Uterus (tissue), 4 donors: ENCODE results near the gene OAS2. TPM values are rescaled to one million over a fixed set of nuclear protein-coding genes. Genes with fewer than 3 reads are reported as not detected.

Experiments used
- DNase-seq, 2 donors: peaks; one replicate each; pipeline ENCODE4 v3.0.0-alpha.2; 2019 to 2020
- H3K27ac ChIP-seq, 2 donors: fragments of 200-600 bp; sonication (generic); 1 replicate in 1 of 2; 2 replicates in 1 of 2; pipeline ENCODE4 v1.5.1; 2016 to 2018
- H3K27me3 ChIP-seq, 2 donors: fragments of 200-600 bp; sonication (generic); one replicate each; pipeline ENCODE4 v1.5.1; 2018 to 2019; ENCODE audit warnings: control low read depth in 1 of 2
- H3K36me3 ChIP-seq, 2 donors: fragments of 200-600 bp; sonication (generic); one replicate each; pipeline ENCODE4 v1.5.1; 2019; ENCODE audit warnings: control low read depth in 1 of 2
- H3K4me1 ChIP-seq, 2 donors: fragments of 200-600 bp; sonication (generic); one replicate each; pipeline ENCODE4 v1.5.1; 2018 to 2019; ENCODE audit warnings: control low read depth in 1 of 2
- H3K4me3 ChIP-seq, 2 donors: fragments of 200-600 bp; sonication (generic); 1 replicate in 1 of 2; 2 replicates in 1 of 2; pipeline ENCODE4 v1.5.1; 2018 to 2019; ENCODE audit warnings: mild to moderate bottlenecking in 1 of 2
- H3K9me3 ChIP-seq, 2 donors: fragments of 200-600 bp; sonication (generic); one replicate each; pipeline ENCODE4 v1.5.1; 2019; ENCODE audit warnings: control low read depth in 1 of 2
- POLR2A ChIP-seq, 2 donors: fragments of 450-650 bp; IDR thresholded peaks; one replicate each; pipeline ENCODE4 v1.6.1; 2016; ENCODE audit warnings: antibody characterized with exemption in 2 of 2, mild to moderate bottlenecking in 1 of 2, moderate library complexity in 1 of 2
- intact Hi-C: fragments of 100-400 bp; cut with DNase I; formaldehyde crosslinking; loops from one replicate; pipeline ENCODE4 v1.15.1; 2023; ENCODE audit warnings: low total_unique reads
- total RNA-seq, 4 donors: library from RNA; depleted of rRNA in 3 of 4; stranded (reverse); fragments of >200 nt in 3 of 4; gene quantifications; one replicate each; pipeline versions ENCODE4 v1.1.0 to v1.2.4, GENCODE V29; 2014 to 2023
- TF ChIP-seq, protein P1 (sequence below), 4 experiments: fragments of 200-600 bp in 2 of 4; fragments of 450-650 bp in 2 of 4; sonication (generic) in 2 of 4; IDR thresholded peaks; one replicate each; pipeline ENCODE4 v1.5.1; 2016 to 2019; ENCODE audit warnings: antibody characterized with exemption in 4 of 4, mild to moderate bottlenecking in 2 of 4, moderate library complexity in 1 of 4
- donor health status: DM: yes; HTN: yes; CAD: no.

The OAS2 gene
- total RNA-seq, 4 donors from 2014 or later, result 0.59 to 18.1 (median 6.1) TPM

DNA sequence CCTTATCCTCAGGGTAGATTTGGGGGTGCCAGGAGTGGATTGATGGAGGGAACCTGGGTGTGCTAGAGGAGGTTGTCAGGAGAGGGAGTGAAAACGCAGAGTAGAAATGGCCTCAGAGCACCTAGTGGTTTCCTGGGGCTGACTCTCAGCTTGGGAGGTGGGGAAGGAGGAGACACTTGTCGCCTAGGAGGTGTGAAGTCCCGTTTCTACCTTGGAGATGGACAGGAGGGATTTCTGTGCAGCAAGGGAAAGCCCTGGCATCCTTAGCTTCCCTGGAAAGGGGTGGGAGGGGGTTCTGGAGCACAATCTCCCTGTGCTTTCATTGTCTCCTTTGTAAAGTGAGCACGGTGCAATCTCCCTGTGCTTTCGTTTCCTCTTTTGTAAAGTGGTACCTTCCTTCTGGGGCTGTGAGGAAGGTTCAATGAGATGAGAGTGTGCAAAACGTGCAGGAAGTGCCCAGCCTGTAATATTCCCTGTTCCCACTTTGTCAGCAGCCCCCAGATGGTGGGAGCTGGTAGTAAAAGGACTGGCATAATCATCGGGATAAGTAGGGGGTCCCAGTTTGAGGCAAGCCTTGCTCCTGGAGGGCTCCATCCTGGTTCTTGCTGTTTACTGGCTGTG lies 38.4 kb upstream of the OAS2 start:
- Histone ChIP-seq H3K4me1 (peaks cover 0 to 10% of the 10 kb centered on the region in 2 donors), H3K36me3 (no peaks in the 10 kb centered on the region), H3K27ac (no peak overlapping the region), H3K4me3 (no peak overlapping the region), H3K9me3 (no peaks in the 10 kb centered on the region), H3K27me3 (no peaks in the 10 kb centered on the region)
- no peak for DNase-seq
- TF ChIP-seq POLR2A (IDR thresholded peaks at IDR 0.05), result no peak
- TF ChIP-seq, protein P1, sequence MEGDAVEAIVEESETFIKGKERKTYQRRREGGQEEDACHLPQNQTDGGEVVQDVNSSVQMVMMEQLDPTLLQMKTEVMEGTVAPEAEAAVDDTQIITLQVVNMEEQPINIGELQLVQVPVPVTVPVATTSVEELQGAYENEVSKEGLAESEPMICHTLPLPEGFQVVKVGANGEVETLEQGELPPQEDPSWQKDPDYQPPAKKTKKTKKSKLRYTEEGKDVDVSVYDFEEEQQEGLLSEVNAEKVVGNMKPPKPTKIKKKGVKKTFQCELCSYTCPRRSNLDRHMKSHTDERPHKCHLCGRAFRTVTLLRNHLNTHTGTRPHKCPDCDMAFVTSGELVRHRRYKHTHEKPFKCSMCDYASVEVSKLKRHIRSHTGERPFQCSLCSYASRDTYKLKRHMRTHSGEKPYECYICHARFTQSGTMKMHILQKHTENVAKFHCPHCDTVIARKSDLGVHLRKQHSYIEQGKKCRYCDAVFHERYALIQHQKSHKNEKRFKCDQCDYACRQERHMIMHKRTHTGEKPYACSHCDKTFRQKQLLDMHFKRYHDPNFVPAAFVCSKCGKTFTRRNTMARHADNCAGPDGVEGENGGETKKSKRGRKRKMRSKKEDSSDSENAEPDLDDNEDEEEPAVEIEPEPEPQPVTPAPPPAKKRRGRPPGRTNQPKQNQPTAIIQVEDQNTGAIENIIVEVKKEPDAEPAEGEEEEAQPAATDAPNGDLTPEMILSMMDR (IDR thresholded peaks at IDR 0.05), result no peak
- intact Hi-C loops, result no loop called here

GRCh38 chr12:112941528-112942335 lies 36.6 kb upstream of the OAS2 start:
- Histone ChIP-seq H3K36me3 (no peaks in the 10 kb centered on the region), H3K27ac (no peak overlapping the region), H3K27me3 (no peaks in the 10 kb centered on the region), H3K4me3 (no peak overlapping the region), H3K4me1 (peaks cover 0 to 10% of the 10 kb centered on the region in 2 donors), H3K9me3 (no peaks in the 10 kb centered on the region)
- DNase-seq, result no peak
- intact Hi-C loops, result no loop called here
- TF ChIP-seq POLR2A (IDR thresholded peaks at IDR 0.05), result no peak
- TF ChIP-seq, protein P1 (IDR thresholded peaks at IDR 0.05), result no peak

- no peak overlapping the region for H3K27ac ChIP-seq
- H3K4me3 ChIP-seq, result no peak overlapping the region
- H3K9me3 ChIP-seq, result no peaks in the 10 kb centered on the region
- H3K27me3 ChIP-seq, result no peaks in the 10 kb centered on the region
- no peak for TF ChIP-seq POLR2A (IDR thresholded peaks at IDR 0.05)
- TF ChIP-seq, protein P1 (IDR thresholded peaks at IDR 0.05), result no peak
- peaks cover 0 to 10% of the 10 kb centered on the region in 2 donors for H3K4me1 ChIP-seq
- no peak for DNase-seq
- intact Hi-C loops, result no loop called here
- H3K36me3 ChIP-seq, result no peaks in the 10 kb centered on the region
Observed at GRCh38 chr12:112942572-112942971, 35.7 kb upstream of the OAS2 start.

GRCh38 chr12:112944024-112944690 lies 34.2 kb upstream of the OAS2 start:
- H3K4me3 ChIP-seq, result no peak overlapping the region
- no peak for TF ChIP-seq POLR2A (IDR thresholded peaks at IDR 0.05)
- no peaks in the 10 kb centered on the region for H3K27me3 ChIP-seq
- H3K4me1 ChIP-seq, result peaks cover 0 to 3% of the 10 kb centered on the region in 2 donors
- H3K27ac ChIP-seq, result no peak overlapping the region
- intact Hi-C loops, result no loop called here
- no peak for DNase-seq
- no peaks in the 10 kb centered on the region for H3K36me3 ChIP-seq
- no peaks in the 10 kb centered on the region for H3K9me3 ChIP-seq

- no peak for TF ChIP-seq POLR2A (IDR thresholded peaks at IDR 0.05)
- TF ChIP-seq, protein P1 (IDR thresholded peaks at IDR 0.05), result no peak
- DNase-seq, result no peak
- H3K4me1 ChIP-seq, result no peaks in the 10 kb centered on the region
- intact Hi-C loops, result no loop called here
- no peaks in the 10 kb centered on the region for H3K36me3 ChIP-seq
- H3K9me3 ChIP-seq, result no peaks in the 10 kb centered on the region
- no peak overlapping the region for H3K4me3 ChIP-seq
- no peak overlapping the region for H3K27ac ChIP-seq
- no peaks in the 10 kb centered on the region for H3K27me3 ChIP-seq
Observed at GRCh38 chr12:112945515-112945914, 32.8 kb upstream of the OAS2 start.
